KMS-11 (cell line): ENCODE results near the gene DGCR2.

Experiments
- H2AFZ ChIP-seq: fragments of 200-600 bp; sonication (generic); 2 replicates; pipeline ENCODE4 v1.6.1; 2016; ENCODE audit warnings: antibody characterized with exemption, mixed run types, low read depth
- H3K27ac ChIP-seq: fragments of 200-600 bp; sonication (generic); 2 replicates; pipeline ENCODE4 v1.6.1; 2016; ENCODE audit warnings: mild to moderate bottlenecking, mixed run types
- H3K27me3 ChIP-seq: fragments of 200-600 bp; sonication (generic); 2 replicates; pipeline ENCODE4 v1.6.1; 2017; ENCODE audit warnings: mild to moderate bottlenecking, low read depth, mixed run types, moderate library complexity; ENCODE audit not compliant: insufficient read depth
- H3K36me3 ChIP-seq: fragments of 200-600 bp; sonication (generic); 2 replicates; pipeline ENCODE4 v1.6.1; 2017; ENCODE audit warnings: mild to moderate bottlenecking, mixed run types; ENCODE audit not compliant: insufficient read depth
- H3K4me1 ChIP-seq: fragments of 200-600 bp; sonication (generic); 2 replicates; pipeline ENCODE4 v1.6.1; 2016; ENCODE audit warnings: mild to moderate bottlenecking, low read depth, mixed run types; ENCODE audit not compliant: poor library complexity, severe bottlenecking
- H3K4me2 ChIP-seq: fragments of 200-600 bp; sonication (generic); 2 replicates; pipeline ENCODE4 v1.7.0; 2016; ENCODE audit warnings: mild to moderate bottlenecking, mixed run types
- H3K4me3 ChIP-seq: fragments of 200-600 bp; sonication (generic); IDR thresholded peaks from 2 replicates; pipeline ENCODE4 v1.6.1; 2017; ENCODE audit warnings: low read depth, low read length, mixed read lengths; ENCODE audit not compliant: insufficient read depth
- H3K79me2 ChIP-seq: fragments of 200-600 bp; sonication (generic); 2 replicates; pipeline ENCODE4 v1.6.1; 2016; ENCODE audit warnings: low read depth, mixed run types; ENCODE audit not compliant: insufficient read depth
- H3K9ac ChIP-seq: fragments of 200-600 bp; sonication (generic); 2 replicates; pipeline ENCODE4 v1.6.1; 2016; ENCODE audit warnings: mild to moderate bottlenecking, mixed run types
- H4K20me1 ChIP-seq: fragments of 200-600 bp; sonication (generic); 2 replicates; pipeline ENCODE4 v1.6.1; 2016; ENCODE audit warnings: mild to moderate bottlenecking, mixed run types; ENCODE audit not compliant: insufficient read depth
- CTCF ChIP-seq: fragments of 200-600 bp; sonication (generic); conservative IDR thresholded peaks from 2 replicates; pipeline ENCODE4 v1.6.1; 2017; ENCODE audit warnings: low read depth, mild to moderate bottlenecking, antibody characterized with exemption, low read length, moderate library complexity, mixed read lengths

Gene DGCR2

DNA sequence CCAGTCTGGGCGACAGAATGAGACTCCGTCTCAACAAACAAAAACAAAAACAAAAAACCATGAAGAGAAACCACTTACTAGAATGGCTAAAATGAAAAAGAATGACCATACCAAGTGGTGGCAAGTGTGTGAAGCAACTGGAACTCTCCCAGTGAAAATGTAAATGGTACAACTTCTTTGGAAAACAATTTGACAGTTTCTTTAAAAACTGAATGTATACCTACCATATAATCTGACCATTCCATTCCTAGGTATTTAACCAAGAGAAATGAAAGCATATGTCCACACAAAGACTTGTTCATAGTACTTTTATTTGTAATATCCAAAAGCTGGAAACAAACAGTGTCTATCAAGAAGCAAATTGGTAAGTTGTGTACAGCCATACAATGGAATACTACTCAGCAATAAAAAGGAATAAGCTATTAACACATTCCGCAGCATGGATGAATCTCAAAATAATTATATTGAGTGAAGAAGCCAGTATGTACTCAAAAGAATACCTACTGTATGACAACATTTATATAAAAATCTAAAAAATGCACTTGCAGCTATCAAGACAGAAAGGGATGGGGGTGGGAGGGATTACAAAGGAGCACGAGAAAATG, 27.7 kb downstream of the DGCR2 start:
- Histone ChIP-seq H3K4me2 (no peak overlapping the region), H2AFZ (no peak overlapping the region), H3K4me1 (no peaks in the 10 kb centered on the region), H3K79me2 (peaks cover 9% of the 10 kb centered on the region; the same call in 1 of the 2 replicates), H4K20me1 (no peaks in the 10 kb centered on the region; the same call in 1 of the 2 replicates), H3K9ac (no peak overlapping the region), H3K36me3 (no peaks in the 10 kb centered on the region), H3K27me3 (no peaks in the 10 kb centered on the region), H3K4me3 (no peak overlapping the region), H3K27ac (no peak overlapping the region)
- no peak for TF ChIP-seq CTCF

DNA sequence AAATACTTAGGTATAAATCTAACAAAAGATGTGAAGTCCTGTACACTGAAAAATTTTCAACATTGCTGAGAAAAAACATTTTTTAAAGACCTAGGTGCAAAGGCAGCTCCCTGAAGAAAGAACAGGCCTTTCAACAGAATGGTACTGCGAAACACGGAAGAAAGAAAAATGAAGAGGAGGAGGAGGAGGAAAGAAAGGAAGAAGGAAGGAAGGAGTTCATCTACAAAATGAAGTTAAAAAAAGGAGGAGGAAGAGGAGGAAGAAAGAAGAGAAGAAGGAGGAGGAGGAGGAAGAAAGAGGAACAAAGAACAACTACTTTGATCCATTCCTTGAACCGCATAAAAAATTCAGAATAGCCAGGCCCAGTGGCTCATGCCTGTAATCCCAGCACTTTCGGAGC, 29.5 kb downstream of the DGCR2 start:
- H3K4me2 ChIP-seq: no peak overlapping the region
- peaks cover 6% of the 10 kb centered on the region; the same call in 1 of the 2 replicates for H3K79me2 ChIP-seq

DNA sequence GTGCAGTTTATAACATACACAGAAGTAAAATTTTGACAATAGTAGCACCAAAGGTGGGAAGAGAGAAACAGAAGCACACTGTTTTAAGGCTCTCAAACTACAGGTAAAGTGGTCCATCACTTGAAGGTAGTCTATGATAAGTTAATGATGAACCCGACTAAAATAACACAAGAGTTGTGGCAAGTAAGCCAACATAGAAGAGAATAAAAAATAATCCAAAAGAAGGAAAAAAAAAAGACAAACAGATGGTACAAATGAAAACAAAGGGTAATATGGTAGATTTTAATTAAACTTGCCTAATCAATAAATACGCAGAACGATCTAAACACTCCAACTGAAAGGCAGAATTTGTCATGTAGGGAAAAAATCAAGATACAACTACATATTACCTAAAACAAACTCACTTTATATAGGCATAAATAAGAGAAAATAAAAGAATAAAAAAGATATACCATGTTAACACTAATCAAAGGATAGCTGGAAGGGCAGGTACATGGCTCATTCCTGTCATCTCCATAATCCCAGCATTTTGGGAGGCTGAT, 31.6 kb downstream of the DGCR2 start:
- Histone ChIP-seq H3K9ac (no peak overlapping the region), H3K4me3 (no peak overlapping the region), H3K36me3 (no peaks in the 10 kb centered on the region), H3K4me2 (no peak overlapping the region), H4K20me1 (no peaks in the 10 kb centered on the region), H3K79me2 (no peaks in the 10 kb centered on the region; the same call in 1 of the 2 replicates), H3K27ac (no peak overlapping the region), H2AFZ (no peak overlapping the region), H3K4me1 (peaks cover 4% of the 10 kb centered on the region), H3K27me3 (no peaks in the 10 kb centered on the region)
- no peak for TF ChIP-seq CTCF

More for the DNA sequence above, 29.5 kb downstream of the DGCR2 start:
- no peak for TF ChIP-seq CTCF
- Histone ChIP-seq H2AFZ (no peak overlapping the region), H3K9ac (no peak overlapping the region), H3K36me3 (no peaks in the 10 kb centered on the region), H3K27ac (no peak overlapping the region), H3K4me1 (no peaks in the 10 kb centered on the region), H3K27me3 (no peaks in the 10 kb centered on the region), H3K4me3 (no peak overlapping the region), H4K20me1 (no peaks in the 10 kb centered on the region; the same call in 1 of the 2 replicates)

DNA sequence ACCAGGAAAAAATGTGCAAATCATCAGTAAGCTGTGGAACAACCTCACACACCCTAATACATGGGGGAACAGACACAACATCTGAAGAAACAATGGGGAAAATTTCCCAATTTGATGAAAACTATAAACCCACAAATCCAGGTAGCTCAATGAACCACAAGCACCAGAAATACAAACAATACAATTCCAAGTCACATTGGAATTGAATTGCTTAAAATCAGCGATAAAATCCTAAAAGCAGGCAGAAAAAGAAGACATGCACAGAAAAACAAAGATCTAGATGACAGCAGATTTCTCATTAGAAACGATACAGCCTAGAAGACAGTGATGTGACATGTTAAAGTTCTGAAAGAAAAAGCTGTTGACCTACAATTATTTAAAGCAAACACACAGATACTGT, 32.0 kb downstream of the DGCR2 start:
- no peaks in the 10 kb centered on the region for H3K27me3 ChIP-seq
- no peak overlapping the region for H2AFZ ChIP-seq
- H3K4me2 ChIP-seq: no peak overlapping the region
- H4K20me1 ChIP-seq: no peaks in the 10 kb centered on the region
- TF ChIP-seq CTCF: no peak
- no peak overlapping the region for H3K4me3 ChIP-seq
- no peaks in the 10 kb centered on the region; the same call in 1 of the 2 replicates for H3K79me2 ChIP-seq
- H3K27ac ChIP-seq: no peak overlapping the region
- peaks cover 9% of the 10 kb centered on the region for H3K4me1 ChIP-seq
- no peaks in the 10 kb centered on the region for H3K36me3 ChIP-seq
- no peak overlapping the region for H3K9ac ChIP-seq
